Keratinocyte (primary cell): ENCODE results near the gene LMAN1. TPM values are rescaled to one million over a fixed set of nuclear protein-coding genes. Genes with fewer than 3 reads are reported as not detected.

Source experiments
- DNase-seq: peaks from one replicate; pipeline ENCODE4 v3.0.0-alpha.2; 2011; ENCODE audit warnings: low read depth, missing footprints, low spot score
- FAIRE-seq: peaks from 2 replicates; lab custom pipeline; 2011; peaks lifted over from hg19 to GRCh38; lab: Jason Lieb, UNC
- H2AFZ ChIP-seq: 2 replicates; pipeline ENCODE4 v1.6.0; 2012; ENCODE audit warnings: low read length, control low read depth, inconsistent platforms; ENCODE audit not compliant: control insufficient read depth
- H3K27ac ChIP-seq: 2 replicates; pipeline ENCODE4 v1.5.1; 2011; ENCODE audit warnings: low read length; ENCODE audit not compliant: control insufficient read depth, insufficient read depth
- H3K27me3 ChIP-seq: 3 replicates; pipeline ENCODE4 v1.6.0; 2011; ENCODE audit warnings: low read length; ENCODE audit not compliant: control insufficient read depth, insufficient read depth; ENCODE audit errors: extremely low read depth
- H3K36me3 ChIP-seq, 2 experiments: 2 replicates in 1 of 2; 3 replicates in 1 of 2; pipeline ENCODE4 v1.5.1; 2011; ENCODE audit warnings: low read length in 2 of 2, mild to moderate bottlenecking in 1 of 2; ENCODE audit not compliant: control insufficient read depth in 2 of 2, insufficient read depth in 2 of 2; ENCODE audit errors: extremely low read depth in 1 of 2
- H3K4me1 ChIP-seq: 3 replicates; pipeline ENCODE4 v1.5.1; 2011; ENCODE audit warnings: low read length; ENCODE audit not compliant: control insufficient read depth, insufficient read depth; ENCODE audit errors: extremely low read depth
- H3K4me2 ChIP-seq: 3 replicates; pipeline ENCODE4 v1.6.0; 2011; ENCODE audit warnings: low read depth, low read length; ENCODE audit not compliant: control insufficient read depth, insufficient read depth; ENCODE audit errors: extremely low read depth
- H3K4me3 ChIP-seq, 3 experiments: fragments of 200-600 bp in 1 of 3; sonication (generic) in 1 of 3; 2 replicates in 2 of 3; 3 replicates in 1 of 3; pipeline ENCODE4 v1.5.1; 2011 to 2016; ENCODE audit warnings: low read length in 3 of 3, mild to moderate bottlenecking in 3 of 3, control low read depth in 2 of 3, inconsistent platforms in 1 of 3, low read depth in 1 of 3, mixed read lengths in 1 of 3, mixed run types in 1 of 3, moderate library complexity in 1 of 3; ENCODE audit not compliant: control insufficient read depth in 2 of 3, insufficient read depth in 2 of 3; ENCODE audit errors: extremely low read depth in 1 of 3
- H3K79me2 ChIP-seq: 2 replicates; pipeline ENCODE4 v1.6.0; 2012; ENCODE audit warnings: low read length; ENCODE audit not compliant: control insufficient read depth, insufficient read depth
- H3K9ac ChIP-seq: 3 replicates; pipeline ENCODE4 v1.6.0; 2011; ENCODE audit warnings: low read length; ENCODE audit not compliant: control insufficient read depth, insufficient read depth; ENCODE audit errors: extremely low read depth
- H3K9me1 ChIP-seq: 3 replicates; pipeline ENCODE4 v1.6.0; 2011; ENCODE audit warnings: low read length; ENCODE audit not compliant: control insufficient read depth, insufficient read depth; ENCODE audit errors: extremely low read depth
- H3K9me3 ChIP-seq: 2 replicates; pipeline ENCODE4 v1.5.1; 2012; ENCODE audit warnings: low read depth, low read length; ENCODE audit not compliant: control insufficient read depth
- H4K20me1 ChIP-seq: 3 replicates; pipeline ENCODE4 v1.6.0; 2011; ENCODE audit warnings: low read length; ENCODE audit not compliant: control insufficient read depth, insufficient read depth; ENCODE audit errors: extremely low read depth
- EZH2 ChIP-seq: IDR thresholded peaks from one replicate; pipeline ENCODE4 v1.6.1; 2012; ENCODE audit warnings: inconsistent platforms, mild to moderate bottlenecking, low read length, moderate library complexity
- dilution Hi-C: fragments of 300-500 bp; cut with MboI; formaldehyde crosslinking; loops from one replicate; pipeline ENCODE4 v1.7.0; 2020; ENCODE audit warnings: low sequenced_read_pairs; ENCODE audit not compliant: extremely low pct_ligation_motif_present
- polyA plus RNA-seq, 5 experiments: library from polyadenylated mRNA; depleted of rRNA in 3 of 5; stranded (reverse) in 3 of 5; stranded (forward) in 1 of 5; unstranded in 1 of 5; fragments of >200 nt; gene quantifications; 1 replicate in 1 of 5; 2 replicates in 3 of 5; 3 replicates in 1 of 5; pipeline versions ENCODE4 v1.2.1 to v1.2.3, GENCODE V29; 2011 to 2012; ENCODE audit warnings: missing spikeins in 2 of 5, low read depth in 1 of 5, low replicate concordance in 1 of 5
- TF ChIP-seq, protein P1 (sequence below), 3 experiments: IDR thresholded peaks in 1 of 3; conservative IDR thresholded peaks in 1 of 3; optimal IDR thresholded peaks in 1 of 3; 2 replicates in 2 of 3; 3 replicates in 1 of 3; pipeline versions ENCODE3 to v1.5.1; 2011; ENCODE audit warnings: low read length in 3 of 3, mild to moderate bottlenecking in 3 of 3, moderate library complexity in 2 of 3, control low read depth in 1 of 3, inconsistent platforms in 1 of 3; ENCODE audit not compliant: insufficient read depth in 2 of 3; ENCODE audit errors: extremely low read depth in 1 of 3

The LMAN1 gene
- polyA plus RNA-seq, 1 donor (not counting 4 experiments of a cell fraction or from before 2014, with no cell fraction given), result 55.6 TPM

DNA sequence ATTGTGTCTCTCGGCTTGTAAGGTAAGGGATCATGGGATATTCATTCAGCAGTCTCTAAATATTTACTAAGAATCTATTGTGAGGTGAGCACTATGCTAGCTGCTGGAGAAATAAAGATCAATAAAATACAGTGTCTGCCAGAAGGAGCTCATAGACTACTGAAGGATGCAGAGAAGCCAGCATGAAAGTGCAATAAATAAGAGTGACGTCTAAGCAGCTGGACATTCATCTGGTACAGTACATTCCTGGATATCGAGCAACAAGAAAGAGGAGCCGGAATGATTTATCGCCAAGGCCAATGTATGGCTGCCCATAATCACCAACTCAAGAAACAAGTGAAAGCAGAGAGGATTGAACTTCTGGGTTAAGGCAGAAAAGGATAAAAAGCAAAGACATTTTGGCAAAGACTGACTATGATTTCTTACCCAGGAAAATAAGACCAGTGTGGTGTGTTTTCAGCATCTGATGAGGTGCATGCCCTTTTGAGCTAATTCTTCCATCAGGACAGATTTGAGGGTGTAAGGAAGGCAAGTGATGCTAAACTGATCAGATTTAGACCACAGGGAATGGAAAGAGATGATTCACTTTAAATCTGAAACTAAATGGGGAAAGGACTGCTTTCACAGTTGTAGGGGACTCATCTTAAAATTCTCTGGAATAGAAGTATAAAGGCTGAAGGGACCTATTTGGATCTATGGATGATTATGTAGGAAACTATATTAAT, 18.7 kb upstream of the LMAN1 start:
- Histone ChIP-seq H3K27ac (no peak overlapping the region), H3K4me1 (no peaks in the 10 kb centered on the region), H2AFZ (no peak overlapping the region), H4K20me1 (no peaks in the 10 kb centered on the region), H3K27me3 (peaks cover 8% of the 10 kb centered on the region), H3K9me3 (no peaks in the 10 kb centered on the region), H3K9me1 (no peaks in the 10 kb centered on the region), H3K79me2 (no peaks in the 10 kb centered on the region), H3K4me3 (no peak overlapping the region), H3K36me3 (no peaks in the 10 kb centered on the region), H3K9ac (no peak overlapping the region), H3K4me2 (no peak overlapping the region)
- dilution Hi-C loops, result no loop called here
- DNase-seq (no peak), FAIRE-seq (no peak)
- TF ChIP-seq, protein P1, sequence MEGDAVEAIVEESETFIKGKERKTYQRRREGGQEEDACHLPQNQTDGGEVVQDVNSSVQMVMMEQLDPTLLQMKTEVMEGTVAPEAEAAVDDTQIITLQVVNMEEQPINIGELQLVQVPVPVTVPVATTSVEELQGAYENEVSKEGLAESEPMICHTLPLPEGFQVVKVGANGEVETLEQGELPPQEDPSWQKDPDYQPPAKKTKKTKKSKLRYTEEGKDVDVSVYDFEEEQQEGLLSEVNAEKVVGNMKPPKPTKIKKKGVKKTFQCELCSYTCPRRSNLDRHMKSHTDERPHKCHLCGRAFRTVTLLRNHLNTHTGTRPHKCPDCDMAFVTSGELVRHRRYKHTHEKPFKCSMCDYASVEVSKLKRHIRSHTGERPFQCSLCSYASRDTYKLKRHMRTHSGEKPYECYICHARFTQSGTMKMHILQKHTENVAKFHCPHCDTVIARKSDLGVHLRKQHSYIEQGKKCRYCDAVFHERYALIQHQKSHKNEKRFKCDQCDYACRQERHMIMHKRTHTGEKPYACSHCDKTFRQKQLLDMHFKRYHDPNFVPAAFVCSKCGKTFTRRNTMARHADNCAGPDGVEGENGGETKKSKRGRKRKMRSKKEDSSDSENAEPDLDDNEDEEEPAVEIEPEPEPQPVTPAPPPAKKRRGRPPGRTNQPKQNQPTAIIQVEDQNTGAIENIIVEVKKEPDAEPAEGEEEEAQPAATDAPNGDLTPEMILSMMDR (optimal IDR thresholded peaks at IDR 0.05 in 1 of 3, IDR thresholded peaks at IDR 0.05 in 1 of 3, conservative IDR thresholded peaks at IDR 0.05 in 1 of 3; ENCODE audit: extremely low read depth in 1 of 3, insufficient read depth in 2 of 3, low read length in 3 of 3), result no peak
- TF ChIP-seq EZH2, result no peak

DNA sequence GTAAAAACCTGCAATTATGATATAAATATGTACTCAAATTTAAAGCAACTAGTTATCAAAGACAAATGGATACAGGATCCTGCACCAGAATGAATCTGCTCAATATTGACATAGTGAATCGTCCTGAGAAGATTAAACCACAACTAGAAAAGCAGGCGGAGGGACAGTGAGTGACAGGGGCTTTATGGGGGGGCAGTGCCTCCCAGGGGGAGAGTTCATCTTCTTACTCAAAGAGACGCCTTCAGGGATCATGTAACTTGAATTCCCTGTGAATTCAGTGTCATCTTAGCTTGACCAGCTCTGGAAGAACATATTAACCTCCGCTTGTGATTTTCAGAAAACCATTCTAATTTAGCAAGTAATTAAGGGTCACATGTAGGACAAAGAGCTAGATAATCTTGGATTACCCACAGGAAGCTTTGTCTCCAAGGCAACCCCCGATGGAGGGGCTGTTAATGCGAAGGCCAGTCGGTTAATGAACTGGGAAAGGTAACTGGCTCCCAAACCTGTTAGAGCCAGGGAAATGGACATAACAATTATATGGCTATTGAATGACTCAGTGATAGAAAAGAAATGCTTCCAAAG, 17.4 kb upstream of the LMAN1 start:
- Histone ChIP-seq H3K27me3 (peaks cover 13% of the 10 kb centered on the region), H3K4me1 (no peaks in the 10 kb centered on the region), H3K4me3 (no peak overlapping the region), H3K36me3 (no peaks in the 10 kb centered on the region), H3K27ac (no peak overlapping the region), H2AFZ (no peak overlapping the region), H4K20me1 (no peaks in the 10 kb centered on the region), H3K79me2 (no peaks in the 10 kb centered on the region), H3K9me1 (no peaks in the 10 kb centered on the region), H3K9ac (no peak overlapping the region), H3K4me2 (no peak overlapping the region), H3K9me3 (no peaks in the 10 kb centered on the region)
- dilution Hi-C loops, result no loop called here
- FAIRE-seq (no peak), DNase-seq (no peak)
- TF ChIP-seq EZH2, result no peak
- TF ChIP-seq, protein P1 (optimal IDR thresholded peaks at IDR 0.05 in 1 of 3, IDR thresholded peaks at IDR 0.05 in 1 of 3, conservative IDR thresholded peaks at IDR 0.05 in 1 of 3; ENCODE audit: extremely low read depth in 1 of 3, insufficient read depth in 2 of 3, low read length in 3 of 3), result no peak
